Measurements from ENCODE around the gene CFHR2.

GRCh38 chr1:196896355-196896754 lies 47.2 kb upstream of the CFHR2 start:
- TF ChIP-seq, protein P1, sequence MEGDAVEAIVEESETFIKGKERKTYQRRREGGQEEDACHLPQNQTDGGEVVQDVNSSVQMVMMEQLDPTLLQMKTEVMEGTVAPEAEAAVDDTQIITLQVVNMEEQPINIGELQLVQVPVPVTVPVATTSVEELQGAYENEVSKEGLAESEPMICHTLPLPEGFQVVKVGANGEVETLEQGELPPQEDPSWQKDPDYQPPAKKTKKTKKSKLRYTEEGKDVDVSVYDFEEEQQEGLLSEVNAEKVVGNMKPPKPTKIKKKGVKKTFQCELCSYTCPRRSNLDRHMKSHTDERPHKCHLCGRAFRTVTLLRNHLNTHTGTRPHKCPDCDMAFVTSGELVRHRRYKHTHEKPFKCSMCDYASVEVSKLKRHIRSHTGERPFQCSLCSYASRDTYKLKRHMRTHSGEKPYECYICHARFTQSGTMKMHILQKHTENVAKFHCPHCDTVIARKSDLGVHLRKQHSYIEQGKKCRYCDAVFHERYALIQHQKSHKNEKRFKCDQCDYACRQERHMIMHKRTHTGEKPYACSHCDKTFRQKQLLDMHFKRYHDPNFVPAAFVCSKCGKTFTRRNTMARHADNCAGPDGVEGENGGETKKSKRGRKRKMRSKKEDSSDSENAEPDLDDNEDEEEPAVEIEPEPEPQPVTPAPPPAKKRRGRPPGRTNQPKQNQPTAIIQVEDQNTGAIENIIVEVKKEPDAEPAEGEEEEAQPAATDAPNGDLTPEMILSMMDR (IDR thresholded peaks at IDR 0.05), result no peak
- TF ChIP-seq FOXP1 (CRISPR knock-in tag; IDR thresholded peaks at IDR 0.05; ENCODE audit: borderline replicate concordance) (no peak), ETV6 (CRISPR knock-in tag; IDR thresholded peaks at IDR 0.05) (no peak), RELA (CRISPR knock-in tag; IDR thresholded peaks at IDR 0.05; ENCODE audit: borderline replicate concordance) (no peak), CREB1 (CRISPR knock-in tag; IDR thresholded peaks at IDR 0.05) (no peak), ATF3 (CRISPR knock-in tag; conservative IDR thresholded peaks at IDR 0.05) (no peak), FOXJ3 (CRISPR knock-in tag; IDR thresholded peaks at IDR 0.05; ENCODE audit: borderline replicate concordance) (no peak), KAT7 (CRISPR knock-in tag; IDR thresholded peaks at IDR 0.05; ENCODE audit: borderline replicate concordance) (no peak), USF2 (CRISPR knock-in tag; IDR thresholded peaks at IDR 0.05) (no peak), E2F4 (CRISPR knock-in tag; IDR thresholded peaks at IDR 0.05; ENCODE audit: borderline replicate concordance, low read depth) (no peak), CBFB (CRISPR knock-in tag; IDR thresholded peaks at IDR 0.05; ENCODE audit: low read depth) (no peak)
- TF ChIP-seq, protein P2, sequence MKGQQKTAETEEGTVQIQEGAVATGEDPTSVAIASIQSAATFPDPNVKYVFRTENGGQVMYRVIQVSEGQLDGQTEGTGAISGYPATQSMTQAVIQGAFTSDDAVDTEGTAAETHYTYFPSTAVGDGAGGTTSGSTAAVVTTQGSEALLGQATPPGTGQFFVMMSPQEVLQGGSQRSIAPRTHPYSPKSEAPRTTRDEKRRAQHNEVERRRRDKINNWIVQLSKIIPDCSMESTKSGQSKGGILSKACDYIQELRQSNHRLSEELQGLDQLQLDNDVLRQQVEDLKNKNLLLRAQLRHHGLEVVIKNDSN (CRISPR knock-in tag; IDR thresholded peaks at IDR 0.05), result no peak
- TF ChIP-seq, protein P3, sequence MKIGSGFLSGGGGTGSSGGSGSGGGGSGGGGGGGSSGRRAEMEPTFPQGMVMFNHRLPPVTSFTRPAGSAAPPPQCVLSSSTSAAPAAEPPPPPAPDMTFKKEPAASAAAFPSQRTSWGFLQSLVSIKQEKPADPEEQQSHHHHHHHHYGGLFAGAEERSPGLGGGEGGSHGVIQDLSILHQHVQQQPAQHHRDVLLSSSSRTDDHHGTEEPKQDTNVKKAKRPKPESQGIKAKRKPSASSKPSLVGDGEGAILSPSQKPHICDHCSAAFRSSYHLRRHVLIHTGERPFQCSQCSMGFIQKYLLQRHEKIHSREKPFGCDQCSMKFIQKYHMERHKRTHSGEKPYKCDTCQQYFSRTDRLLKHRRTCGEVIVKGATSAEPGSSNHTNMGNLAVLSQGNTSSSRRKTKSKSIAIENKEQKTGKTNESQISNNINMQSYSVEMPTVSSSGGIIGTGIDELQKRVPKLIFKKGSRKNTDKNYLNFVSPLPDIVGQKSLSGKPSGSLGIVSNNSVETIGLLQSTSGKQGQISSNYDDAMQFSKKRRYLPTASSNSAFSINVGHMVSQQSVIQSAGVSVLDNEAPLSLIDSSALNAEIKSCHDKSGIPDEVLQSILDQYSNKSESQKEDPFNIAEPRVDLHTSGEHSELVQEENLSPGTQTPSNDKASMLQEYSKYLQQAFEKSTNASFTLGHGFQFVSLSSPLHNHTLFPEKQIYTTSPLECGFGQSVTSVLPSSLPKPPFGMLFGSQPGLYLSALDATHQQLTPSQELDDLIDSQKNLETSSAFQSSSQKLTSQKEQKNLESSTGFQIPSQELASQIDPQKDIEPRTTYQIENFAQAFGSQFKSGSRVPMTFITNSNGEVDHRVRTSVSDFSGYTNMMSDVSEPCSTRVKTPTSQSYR (CRISPR knock-in tag; IDR thresholded peaks at IDR 0.05), result no peak
